ENCODE data around the gene FXYD3. TPM values are rescaled to one million over a fixed set of nuclear protein-coding genes. Genes with fewer than 3 reads are reported as not detected.
"Not testable (repeated sequence)": the region's sequence is repeated elsewhere in the genome, so short reads cannot be mapped to it uniquely, and the experiment has no call there.

FXYD3 gene
- polyA plus RNA-seq, 1 donor (not counting 4 experiments of a cell fraction or from before 2014, with no cell fraction given), result 851 TPM

DNA sequence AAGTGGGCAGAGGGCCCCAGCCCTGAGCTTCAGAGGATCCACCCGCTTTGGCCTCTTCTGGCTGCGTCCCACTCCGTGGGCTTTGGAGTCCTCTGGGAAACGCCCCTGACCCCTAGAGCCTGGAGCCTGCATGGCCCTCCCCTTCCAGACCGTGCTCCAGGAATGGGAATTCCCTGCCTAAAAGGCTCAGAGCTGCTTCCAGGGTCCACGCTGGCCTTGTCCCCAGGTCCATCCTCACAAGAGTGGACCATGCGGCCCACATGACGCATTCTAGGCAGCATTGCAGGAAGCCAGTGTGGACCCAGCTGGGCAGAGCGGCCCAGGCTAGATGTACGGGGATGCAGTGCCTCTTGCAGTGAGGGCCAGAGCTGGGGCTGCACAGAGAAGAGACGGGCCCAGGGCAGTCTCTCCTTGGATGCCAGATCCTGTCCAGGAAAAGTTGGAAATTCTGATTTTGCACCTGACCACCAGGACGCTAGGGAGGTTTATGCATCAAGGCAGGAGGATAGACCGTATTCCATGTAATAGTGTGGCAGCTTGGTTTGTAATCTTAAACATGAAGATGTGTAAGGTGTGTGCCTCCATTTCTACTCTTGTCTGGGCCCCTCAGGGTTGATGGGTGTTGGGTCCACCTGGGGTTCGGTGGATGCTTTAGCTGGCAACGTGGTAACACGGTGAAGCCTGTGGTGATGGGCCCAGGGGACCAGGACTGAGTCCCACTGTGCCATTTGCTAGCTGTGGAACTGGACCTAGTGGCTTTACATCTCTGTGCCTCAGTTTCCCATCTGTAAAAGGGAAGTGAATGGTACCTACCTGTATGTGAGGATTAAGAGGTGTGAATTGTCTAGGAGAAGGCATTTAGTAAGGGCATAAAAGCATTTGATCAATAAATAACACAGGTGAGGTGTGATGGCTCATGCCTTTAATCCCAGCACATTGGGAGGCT lies 14.8 kb upstream of the FXYD3 start:
- Histone ChIP-seq H3K9ac (ENCODE audit: control insufficient read depth, extremely low read depth, insufficient read depth, low read length) (no peak overlapping the region), H3K4me2 (ENCODE audit: control insufficient read depth, extremely low read depth, insufficient read depth, low read depth, low read length) (no peak overlapping the region), H4K20me1 (ENCODE audit: control insufficient read depth, extremely low read depth, insufficient read depth, low read length) (no peaks in the 10 kb centered on the region), H3K9me3 (ENCODE audit: control insufficient read depth, low read depth, low read length) (no peaks in the 10 kb centered on the region), H3K27me3 (ENCODE audit: control insufficient read depth, extremely low read depth, insufficient read depth, low read length) (no peaks in the 10 kb centered on the region), H3K36me3 (ENCODE audit: control insufficient read depth in 2 of 2, extremely low read depth in 1 of 2, insufficient read depth in 2 of 2, low read length in 2 of 2) (no peaks in the 10 kb centered on the region), H3K27ac (ENCODE audit: control insufficient read depth, insufficient read depth, low read length) (no peak overlapping the region), H3K79me2 (ENCODE audit: control insufficient read depth, insufficient read depth, low read length) (no peaks in the 10 kb centered on the region), H3K9me1 (ENCODE audit: control insufficient read depth, extremely low read depth, insufficient read depth, low read length) (no peaks in the 10 kb centered on the region), H3K4me1 (ENCODE audit: control insufficient read depth, extremely low read depth, insufficient read depth, low read length) (peaks cover 24% of the 10 kb centered on the region), H2AFZ (ENCODE audit: control insufficient read depth, low read length) (no peak overlapping the region), H3K4me3 (ENCODE audit: control insufficient read depth in 2 of 3, extremely low read depth in 1 of 3, insufficient read depth in 2 of 3, low read depth in 1 of 3, low read length in 3 of 3) (no peak overlapping the region)
- DNase-seq (ENCODE audit: low read depth, low spot score) (no peak), FAIRE-seq (no peak)
- TF ChIP-seq EZH2 (IDR thresholded peaks at IDR 0.05; ENCODE audit: low read length), result no peak
- TF ChIP-seq, protein P1, sequence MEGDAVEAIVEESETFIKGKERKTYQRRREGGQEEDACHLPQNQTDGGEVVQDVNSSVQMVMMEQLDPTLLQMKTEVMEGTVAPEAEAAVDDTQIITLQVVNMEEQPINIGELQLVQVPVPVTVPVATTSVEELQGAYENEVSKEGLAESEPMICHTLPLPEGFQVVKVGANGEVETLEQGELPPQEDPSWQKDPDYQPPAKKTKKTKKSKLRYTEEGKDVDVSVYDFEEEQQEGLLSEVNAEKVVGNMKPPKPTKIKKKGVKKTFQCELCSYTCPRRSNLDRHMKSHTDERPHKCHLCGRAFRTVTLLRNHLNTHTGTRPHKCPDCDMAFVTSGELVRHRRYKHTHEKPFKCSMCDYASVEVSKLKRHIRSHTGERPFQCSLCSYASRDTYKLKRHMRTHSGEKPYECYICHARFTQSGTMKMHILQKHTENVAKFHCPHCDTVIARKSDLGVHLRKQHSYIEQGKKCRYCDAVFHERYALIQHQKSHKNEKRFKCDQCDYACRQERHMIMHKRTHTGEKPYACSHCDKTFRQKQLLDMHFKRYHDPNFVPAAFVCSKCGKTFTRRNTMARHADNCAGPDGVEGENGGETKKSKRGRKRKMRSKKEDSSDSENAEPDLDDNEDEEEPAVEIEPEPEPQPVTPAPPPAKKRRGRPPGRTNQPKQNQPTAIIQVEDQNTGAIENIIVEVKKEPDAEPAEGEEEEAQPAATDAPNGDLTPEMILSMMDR (optimal IDR thresholded peaks at IDR 0.05 in 1 of 3, IDR thresholded peaks at IDR 0.05 in 1 of 3, conservative IDR thresholded peaks at IDR 0.05 in 1 of 3; ENCODE audit: extremely low read depth in 1 of 3, insufficient read depth in 2 of 3, low read length in 3 of 3), result no peak
- dilution Hi-C loops (cut with MboI; ENCODE audit: extremely low pct_ligation_motif_present, low sequenced_read_pairs), result no loop called here

DNA sequence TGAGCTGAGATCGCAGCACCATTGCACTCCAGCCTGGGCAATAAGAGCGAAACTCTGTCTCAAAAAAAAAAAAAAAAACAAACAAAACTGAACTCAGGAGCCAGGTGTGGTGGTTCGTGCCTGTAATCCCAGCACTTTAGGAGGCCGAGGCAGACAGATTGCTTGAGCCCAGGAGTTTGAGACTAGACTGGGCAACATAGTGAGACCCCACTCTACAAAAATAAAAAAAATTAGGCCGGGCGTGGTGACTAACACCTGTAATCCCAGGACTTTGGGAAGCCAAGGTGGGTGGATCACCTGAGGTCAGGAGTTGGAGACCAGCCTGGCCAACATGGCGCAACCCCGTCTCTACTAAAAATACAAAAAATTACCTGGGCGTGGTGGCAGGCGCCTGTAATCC lies 13.7 kb upstream of the FXYD3 start:
- H4K20me1 ChIP-seq (ENCODE audit: control insufficient read depth, extremely low read depth, insufficient read depth, low read length); H2AFZ ChIP-seq (ENCODE audit: control insufficient read depth, low read length); H3K27me3 ChIP-seq (ENCODE audit: control insufficient read depth, extremely low read depth, insufficient read depth, low read length); H3K9me1 ChIP-seq (ENCODE audit: control insufficient read depth, extremely low read depth, insufficient read depth, low read length); H3K36me3 ChIP-seq (ENCODE audit: control insufficient read depth in 2 of 2, extremely low read depth in 1 of 2, insufficient read depth in 2 of 2, low read length in 2 of 2); dilution Hi-C loops (cut with MboI; ENCODE audit: extremely low pct_ligation_motif_present, low sequenced_read_pairs); H3K4me3 ChIP-seq (ENCODE audit: control insufficient read depth in 2 of 3, extremely low read depth in 1 of 3, insufficient read depth in 2 of 3, low read depth in 1 of 3, low read length in 3 of 3); H3K4me2 ChIP-seq (ENCODE audit: control insufficient read depth, extremely low read depth, insufficient read depth, low read depth, low read length); H3K9me3 ChIP-seq (ENCODE audit: control insufficient read depth, low read depth, low read length); H3K9ac ChIP-seq (ENCODE audit: control insufficient read depth, extremely low read depth, insufficient read depth, low read length); DNase-seq (ENCODE audit: low read depth, low spot score); FAIRE-seq; H3K79me2 ChIP-seq (ENCODE audit: control insufficient read depth, insufficient read depth, low read length); H3K27ac ChIP-seq (ENCODE audit: control insufficient read depth, insufficient read depth, low read length): not testable (repeated sequence)
- H3K4me1 ChIP-seq (ENCODE audit: control insufficient read depth, extremely low read depth, insufficient read depth, low read length), result peaks cover 14% of the 10 kb centered on the region

DNA sequence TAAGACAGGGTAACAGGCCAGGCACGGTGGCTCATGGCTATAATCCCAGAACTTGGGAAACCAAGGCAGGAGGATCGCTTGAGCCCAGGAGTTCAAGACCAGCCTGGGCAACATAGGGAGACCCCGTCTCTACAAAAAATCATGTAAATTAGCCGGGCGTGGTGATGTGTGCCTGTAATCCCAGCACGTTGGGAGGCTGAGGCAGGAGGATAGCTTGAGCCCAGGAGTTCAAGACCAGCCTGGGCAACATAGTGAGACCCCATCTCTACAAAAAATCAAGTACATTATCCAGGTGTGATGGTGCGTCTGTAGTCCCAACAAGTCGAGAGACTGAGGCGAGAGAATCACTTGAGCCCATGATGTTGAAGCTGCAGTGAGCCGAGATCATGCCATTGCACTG lies 12.0 kb upstream of the FXYD3 start:
- H4K20me1 ChIP-seq (ENCODE audit: control insufficient read depth, extremely low read depth, insufficient read depth, low read length); FAIRE-seq: not testable (repeated sequence)

More for the DNA sequence above, 12.0 kb upstream of the FXYD3 start:
- H3K9me1 ChIP-seq (ENCODE audit: control insufficient read depth, extremely low read depth, insufficient read depth, low read length); H3K36me3 ChIP-seq (ENCODE audit: control insufficient read depth in 2 of 2, extremely low read depth in 1 of 2, insufficient read depth in 2 of 2, low read length in 2 of 2); H3K4me3 ChIP-seq (ENCODE audit: control insufficient read depth in 2 of 3, extremely low read depth in 1 of 3, insufficient read depth in 2 of 3, low read depth in 1 of 3, low read length in 3 of 3); H3K27me3 ChIP-seq (ENCODE audit: control insufficient read depth, extremely low read depth, insufficient read depth, low read length); H3K9me3 ChIP-seq (ENCODE audit: control insufficient read depth, low read depth, low read length); H3K79me2 ChIP-seq (ENCODE audit: control insufficient read depth, insufficient read depth, low read length); dilution Hi-C loops (cut with MboI; ENCODE audit: extremely low pct_ligation_motif_present, low sequenced_read_pairs); DNase-seq (ENCODE audit: low read depth, low spot score); H3K27ac ChIP-seq (ENCODE audit: control insufficient read depth, insufficient read depth, low read length); H3K4me2 ChIP-seq (ENCODE audit: control insufficient read depth, extremely low read depth, insufficient read depth, low read depth, low read length); H3K9ac ChIP-seq (ENCODE audit: control insufficient read depth, extremely low read depth, insufficient read depth, low read length); H2AFZ ChIP-seq (ENCODE audit: control insufficient read depth, low read length): not testable (repeated sequence)
- H3K4me1 ChIP-seq (ENCODE audit: control insufficient read depth, extremely low read depth, insufficient read depth, low read length), result peaks cover 19% of the 10 kb centered on the region

Data from keratinocyte (primary cell).